HEK293 (cell line): ENCODE results near the gene GABBR2.

Source experiments
- AEBP2 ChIP-seq: fragments of 450-650 bp; formaldehyde crosslinking; IDR thresholded peaks from 2 replicates; pipeline ENCODE4 v1.5.1; 2016; ENCODE audit warnings: missing biosample characterization, missing genetic modification characterization, borderline replicate concordance
- EGR2 ChIP-seq: fragments of 450-650 bp; formaldehyde crosslinking; IDR thresholded peaks from 2 replicates; pipeline ENCODE4 v1.5.1; 2016; ENCODE audit warnings: low read depth, missing biosample characterization, missing genetic modification characterization
- KLF1 ChIP-seq: fragments of 450-650 bp; formaldehyde crosslinking; IDR thresholded peaks from 2 replicates; pipeline ENCODE4 v1.5.1; 2016; ENCODE audit warnings: missing biosample characterization, missing genetic modification characterization
- PRDM4 ChIP-seq: fragments of 450-650 bp; formaldehyde crosslinking; IDR thresholded peaks from 2 replicates; pipeline ENCODE4 v1.5.1; 2017; ENCODE audit warnings: missing biosample characterization, missing genetic modification characterization
- REST ChIP-seq: fragments of 450-650 bp; formaldehyde crosslinking; IDR thresholded peaks from 2 replicates; pipeline ENCODE4 v1.5.1; 2016; ENCODE audit warnings: missing biosample characterization, missing genetic modification characterization
- ZBTB8A ChIP-seq: fragments of 450-650 bp; formaldehyde crosslinking; IDR thresholded peaks from 2 replicates; pipeline ENCODE4 v1.5.1; 2016; ENCODE audit warnings: missing biosample characterization, missing genetic modification characterization
- ZNF10 ChIP-seq: fragments of 450-650 bp; formaldehyde crosslinking; IDR thresholded peaks from 2 replicates; pipeline ENCODE4 v1.5.1; 2017; ENCODE audit warnings: missing biosample characterization, missing genetic modification characterization
- ZNF148 ChIP-seq: fragments of 450-650 bp; formaldehyde crosslinking; IDR thresholded peaks from 2 replicates; pipeline ENCODE4 v1.5.0; 2017; ENCODE audit warnings: missing biosample characterization, missing genetic modification characterization, borderline replicate concordance
- ZNF169 ChIP-seq: fragments of 450-650 bp; formaldehyde crosslinking; IDR thresholded peaks from 2 replicates; pipeline ENCODE4 v1.5.1; 2016; ENCODE audit warnings: missing biosample characterization, missing genetic modification characterization
- ZNF184 ChIP-seq: fragments of 450-650 bp; IDR thresholded peaks from 2 replicates; pipeline ENCODE4 v1.5.1; 2018; ENCODE audit warnings: missing biosample characterization, mild to moderate bottlenecking, missing genetic modification characterization
- ZNF248 ChIP-seq: fragments of 450-650 bp; formaldehyde crosslinking; IDR thresholded peaks from 2 replicates; pipeline ENCODE4 v1.5.1; 2017; ENCODE audit warnings: missing biosample characterization, missing genetic modification characterization
- ZNF280C ChIP-seq: fragments of 450-650 bp; formaldehyde crosslinking; IDR thresholded peaks from 2 replicates; pipeline ENCODE4 v1.5.1; 2016; ENCODE audit warnings: missing biosample characterization, missing genetic modification characterization
- ZNF302 ChIP-seq: fragments of 450-650 bp; formaldehyde crosslinking; IDR thresholded peaks from 2 replicates; pipeline ENCODE4 v1.5.1; 2016; ENCODE audit warnings: missing biosample characterization, missing genetic modification characterization, low read depth
- ZNF488 ChIP-seq: fragments of 450-650 bp; formaldehyde crosslinking; IDR thresholded peaks from 2 replicates; pipeline ENCODE4 v1.5.1; 2016; ENCODE audit warnings: missing biosample characterization, missing genetic modification characterization
- ZNF518A ChIP-seq: fragments of 450-650 bp; formaldehyde crosslinking; conservative IDR thresholded peaks from 2 replicates; pipeline ENCODE4 v1.5.1; 2016; ENCODE audit warnings: low read depth, missing biosample characterization, missing genetic modification characterization
- ZNF571 ChIP-seq: fragments of 450-650 bp; formaldehyde crosslinking; IDR thresholded peaks from 2 replicates; pipeline ENCODE4 v1.5.0; 2017; ENCODE audit warnings: missing biosample characterization, missing genetic modification characterization
- ZNF621 ChIP-seq: fragments of 450-650 bp; formaldehyde crosslinking; IDR thresholded peaks from 2 replicates; pipeline ENCODE4 v1.5.1; 2017; ENCODE audit warnings: missing biosample characterization, missing genetic modification characterization
- ZNF629 ChIP-seq: fragments of 450-650 bp; formaldehyde crosslinking; IDR thresholded peaks from 2 replicates; pipeline ENCODE4 v1.5.1; 2017; ENCODE audit warnings: missing biosample characterization, missing genetic modification characterization
- ZSCAN4 ChIP-seq: fragments of 450-650 bp; formaldehyde crosslinking; IDR thresholded peaks from 2 replicates; pipeline ENCODE4 v1.5.1; 2017; ENCODE audit warnings: missing biosample characterization, missing genetic modification characterization

Gene GABBR2

GRCh38 chr9:98280574-98280973 lies 428.2 kb downstream of the GABBR2 start (continued):
- TF ChIP-seq ZNF518A (tag by site-specific recombination) = peak; percentile 33; the same call in 1 of the 2 replicates
- TF ChIP-seq ZNF571 (tag by site-specific recombination) = no peak
- no peak for TF ChIP-seq ZSCAN4
- no peak for TF ChIP-seq ZNF148 (tag by site-specific recombination)
- no peak for TF ChIP-seq ZNF621
- TF ChIP-seq ZNF280C (tag by site-specific recombination) = no peak
- peak; percentile 82 for TF ChIP-seq ZNF488 (tag by site-specific recombination)
- no peak for TF ChIP-seq KLF1
- no peak for TF ChIP-seq REST (tag by site-specific recombination)
- TF ChIP-seq ZBTB8A (tag by site-specific recombination) = peak; percentile 84
- TF ChIP-seq EGR2 = no peak
- no peak for TF ChIP-seq ZNF184 (tag by site-specific recombination)
- no peak for TF ChIP-seq AEBP2 (tag by site-specific recombination)
- no peak for TF ChIP-seq ZNF248
- no peak for TF ChIP-seq ZNF302 (tag by site-specific recombination)
- peak; percentile 71 for TF ChIP-seq PRDM4 (tag by site-specific recombination)
- TF ChIP-seq ZNF629 (tag by site-specific recombination) = peak; percentile 63
- no peak for TF ChIP-seq ZNF10 (tag by site-specific recombination)
- TF ChIP-seq ZNF169 (tag by site-specific recombination) = no peak
